Left ventricle myocardium inferior (tissue), 1 donor: ENCODE results near the gene SLC16A14. TPM values are rescaled to one million over a fixed set of nuclear protein-coding genes. Genes with fewer than 3 reads are reported as not detected.

Experiments used
- DNase-seq: peaks from one replicate; pipeline ENCODE4 v3.0.0-alpha.2; 2020
- H3K27ac ChIP-seq: fragments of 200-600 bp; replicated peaks from 2 replicates; pipeline ENCODE4 v1.8.0; 2021
- H3K27me3 ChIP-seq: fragments of 200-600 bp; 2 replicates; pipeline ENCODE4 v1.8.0; 2021; ENCODE audit warnings: low read depth
- H3K36me3 ChIP-seq: fragments of 200-600 bp; 2 replicates; pipeline ENCODE4 v1.8.0; 2021
- H3K4me1 ChIP-seq: fragments of 200-600 bp; 2 replicates; pipeline ENCODE4 v1.8.0; 2021
- H3K4me3 ChIP-seq: fragments of 200-600 bp; 2 replicates; pipeline ENCODE4 v1.8.0; 2021; ENCODE audit warnings: mild to moderate bottlenecking, moderate library complexity
- H3K9me3 ChIP-seq: fragments of 200-600 bp; replicated peaks from 2 replicates; pipeline ENCODE4 v1.8.0; 2021
- intact Hi-C: fragments of 100-400 bp; cut with micrococcal nuclease; formaldehyde crosslinking; loops from one replicate; pipeline ENCODE4 v1.11.0; 2022
- total RNA-seq: library from RNA; stranded (reverse); fragmentation: NEBNext Ultra II Directional; extraction: Animal tissue kit (Norgen Biotek cat#: 25700); gene quantifications from one replicate; pipeline ENCODE4 v1.2.1, GENCODE V29; 2021
- TF ChIP-seq, protein P1 (sequence below): fragments of 200-600 bp; IDR thresholded peaks from 2 replicates; pipeline ENCODE4 v1.8.0; 2021; ENCODE audit warnings: antibody characterized with exemption, mild to moderate bottlenecking, borderline replicate concordance
- donor health status: DM: no; HTN: yes; CAD: no; lungs with severe emphysema.

The SLC16A14 gene
- total RNA-seq, 1 donor from 2014 or later = 3.4 TPM

DNA sequence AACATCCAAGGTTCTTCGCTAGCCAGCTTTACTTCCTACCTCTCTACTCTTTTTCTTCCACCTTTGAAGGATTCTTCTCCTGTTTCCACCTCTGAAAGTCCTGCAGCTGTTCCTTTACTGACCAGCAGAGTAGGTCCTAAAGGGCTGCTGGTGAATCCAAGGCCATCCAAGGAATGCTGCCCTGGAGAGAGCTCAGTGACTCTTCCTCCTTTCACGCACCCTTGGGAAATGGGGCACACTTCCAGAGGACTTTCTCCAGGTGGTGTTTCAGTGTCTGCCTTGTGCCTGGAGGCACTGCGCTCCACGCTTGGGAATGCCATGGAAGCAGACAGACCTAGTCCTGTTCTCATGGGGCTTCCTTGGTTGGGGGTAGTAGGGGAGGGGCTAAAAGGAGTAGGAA lies 45.4 kb downstream of the SLC16A14 start:
- Histone ChIP-seq H3K4me1 (no peaks in the 10 kb centered on the region), H3K9me3 (no peaks in the 10 kb centered on the region), H3K27ac (no peak overlapping the region), H3K36me3 (no peaks in the 10 kb centered on the region), H3K27me3 (no peaks in the 10 kb centered on the region), H3K4me3 (no peak overlapping the region)
- no peak for DNase-seq
- TF ChIP-seq, protein P1, sequence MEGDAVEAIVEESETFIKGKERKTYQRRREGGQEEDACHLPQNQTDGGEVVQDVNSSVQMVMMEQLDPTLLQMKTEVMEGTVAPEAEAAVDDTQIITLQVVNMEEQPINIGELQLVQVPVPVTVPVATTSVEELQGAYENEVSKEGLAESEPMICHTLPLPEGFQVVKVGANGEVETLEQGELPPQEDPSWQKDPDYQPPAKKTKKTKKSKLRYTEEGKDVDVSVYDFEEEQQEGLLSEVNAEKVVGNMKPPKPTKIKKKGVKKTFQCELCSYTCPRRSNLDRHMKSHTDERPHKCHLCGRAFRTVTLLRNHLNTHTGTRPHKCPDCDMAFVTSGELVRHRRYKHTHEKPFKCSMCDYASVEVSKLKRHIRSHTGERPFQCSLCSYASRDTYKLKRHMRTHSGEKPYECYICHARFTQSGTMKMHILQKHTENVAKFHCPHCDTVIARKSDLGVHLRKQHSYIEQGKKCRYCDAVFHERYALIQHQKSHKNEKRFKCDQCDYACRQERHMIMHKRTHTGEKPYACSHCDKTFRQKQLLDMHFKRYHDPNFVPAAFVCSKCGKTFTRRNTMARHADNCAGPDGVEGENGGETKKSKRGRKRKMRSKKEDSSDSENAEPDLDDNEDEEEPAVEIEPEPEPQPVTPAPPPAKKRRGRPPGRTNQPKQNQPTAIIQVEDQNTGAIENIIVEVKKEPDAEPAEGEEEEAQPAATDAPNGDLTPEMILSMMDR = no peak
- intact Hi-C loops = no loop called here

DNA sequence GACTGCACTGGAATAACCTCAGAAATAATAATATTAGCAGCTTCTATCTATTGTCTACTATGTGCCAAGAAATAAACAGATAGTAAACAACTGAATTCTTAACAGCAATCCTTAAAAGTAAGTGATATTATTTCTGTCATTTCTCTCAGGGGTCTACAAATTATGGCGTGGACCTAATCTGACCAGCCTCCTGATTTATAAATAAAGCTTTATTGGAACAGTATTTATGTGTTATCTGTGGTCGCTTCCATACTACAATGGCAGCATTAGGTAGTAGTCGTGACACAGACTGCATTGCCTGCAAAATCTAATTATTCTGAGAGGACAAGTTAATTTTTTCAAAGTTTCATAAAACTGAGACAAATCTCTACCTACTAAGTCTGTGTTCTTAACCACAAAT lies 49.0 kb downstream of the SLC16A14 start:
- H3K4me3 ChIP-seq = no peak overlapping the region
- H3K4me1 ChIP-seq = no peaks in the 10 kb centered on the region
- H3K36me3 ChIP-seq = no peaks in the 10 kb centered on the region
- no peaks in the 10 kb centered on the region for H3K27me3 ChIP-seq
- no peak for DNase-seq
- peaks cover 7% of the 10 kb centered on the region for H3K9me3 ChIP-seq
- H3K27ac ChIP-seq = no peak overlapping the region
- TF ChIP-seq, protein P1 = no peak
- intact Hi-C loops = loop anchor here (10.0 kb wide), 1 partner anchor 145 kb away; no protein-coding TSS in a partner anchor

DNA sequence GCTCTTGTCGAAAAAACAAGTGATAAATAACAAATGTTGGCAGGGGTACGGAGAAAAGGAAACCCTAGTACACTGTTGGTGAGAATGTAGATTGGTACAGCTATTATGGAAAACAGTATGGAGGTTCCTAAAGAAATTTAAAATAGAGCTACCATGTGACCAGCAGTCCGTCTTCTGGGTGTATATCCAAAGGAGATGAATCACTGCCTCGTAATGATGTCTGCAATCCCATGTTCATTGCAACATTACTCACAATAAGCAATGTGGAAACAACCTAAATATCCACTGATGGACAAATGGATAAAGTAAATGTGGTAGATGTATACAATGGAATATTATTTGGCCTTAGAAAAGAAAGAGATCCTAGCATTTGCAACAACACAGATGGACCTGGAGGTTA lies 50.6 kb downstream of the SLC16A14 start:
- TF ChIP-seq, protein P1 = no peak
- Histone ChIP-seq H3K4me1 (no peaks in the 10 kb centered on the region), H3K4me3 (no peak overlapping the region), H3K9me3 (peaks cover 7% of the 10 kb centered on the region), H3K27ac (no peak overlapping the region), H3K27me3 (no peaks in the 10 kb centered on the region), H3K36me3 (no peaks in the 10 kb centered on the region)
- intact Hi-C loops = loop anchor here (10.0 kb wide), 1 partner anchor 147 kb away; no protein-coding TSS in a partner anchor
- no peak for DNase-seq

DNA sequence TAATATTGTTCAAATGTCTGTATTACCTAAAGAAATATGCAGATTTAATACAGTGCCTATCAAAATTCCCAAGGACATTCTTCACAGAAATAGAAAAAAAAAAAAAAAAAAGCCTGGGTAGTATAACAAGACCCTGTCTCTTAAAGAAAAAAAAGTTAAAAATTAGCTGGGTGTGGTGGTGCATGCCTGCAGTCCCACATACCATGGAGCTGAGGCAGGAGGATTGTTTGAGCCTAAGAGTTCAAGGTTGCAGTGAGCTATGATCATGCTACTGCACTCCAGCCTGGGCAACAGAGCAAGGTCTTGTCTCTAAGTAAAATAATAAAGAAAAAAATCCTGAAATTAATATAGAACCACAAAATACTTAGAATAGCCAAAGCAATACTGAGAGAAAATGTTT lies 51.9 kb downstream of the SLC16A14 start:
- DNase-seq = no peak
- TF ChIP-seq, protein P1 = no peak
- H3K27ac ChIP-seq = no peak overlapping the region
- intact Hi-C loops = loop anchor here (10.0 kb wide), 1 partner anchor 148 kb away; no protein-coding TSS in a partner anchor
- no peaks in the 10 kb centered on the region for H3K4me1 ChIP-seq
- no peaks in the 10 kb centered on the region for H3K36me3 ChIP-seq
- H3K4me3 ChIP-seq = no peak overlapping the region
- H3K27me3 ChIP-seq = no peaks in the 10 kb centered on the region
- peaks cover 7% of the 10 kb centered on the region for H3K9me3 ChIP-seq

DNA sequence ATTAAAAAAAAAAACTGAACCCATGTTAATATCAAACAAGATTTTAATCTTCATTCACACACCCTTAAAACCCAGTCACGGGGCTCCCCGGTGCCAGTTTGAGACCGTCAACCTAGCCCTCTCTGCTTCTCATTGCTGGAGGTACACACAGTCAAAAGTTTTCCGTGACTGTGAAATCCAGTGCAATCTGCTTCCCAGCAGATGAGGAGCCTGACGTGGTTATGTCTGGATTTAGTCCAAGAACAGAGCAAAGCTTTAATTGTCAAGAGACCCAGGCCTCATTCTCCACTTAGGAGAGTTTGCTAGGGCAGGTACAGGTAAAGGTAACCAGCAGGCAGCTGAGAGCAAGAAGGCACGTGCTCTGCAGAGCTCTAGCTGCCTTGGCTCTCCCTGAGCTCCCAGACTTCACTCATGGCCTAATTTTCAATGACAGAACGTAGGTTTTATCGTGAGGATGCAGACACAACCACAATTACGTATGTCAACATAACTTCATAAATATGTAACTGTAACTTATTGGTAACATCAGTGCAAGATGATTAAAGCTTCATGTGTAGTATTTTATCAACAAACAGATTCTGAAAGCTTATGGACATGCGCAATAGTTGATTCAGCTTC lies 56.3 kb downstream of the SLC16A14 start:
- TF ChIP-seq, protein P1 = no peak

More for the DNA sequence above, 56.3 kb downstream of the SLC16A14 start:
- H3K4me1 ChIP-seq = peaks cover 6% of the 10 kb centered on the region
- intact Hi-C loops = loop anchor here (10.0 kb wide), 1 partner anchor 152 kb away; no protein-coding TSS in a partner anchor
- peaks cover 7% of the 10 kb centered on the region for H3K9me3 ChIP-seq
- no peak overlapping the region for H3K4me3 ChIP-seq
- DNase-seq = no peak
- no peaks in the 10 kb centered on the region for H3K36me3 ChIP-seq
- no peaks in the 10 kb centered on the region for H3K27me3 ChIP-seq
- no peak overlapping the region for H3K27ac ChIP-seq
